Measurements from ENCODE around the gene GCN1.

- no peak for TF ChIP-seq POLR2AphosphoS5 (IDR thresholded peaks at IDR 0.05; ENCODE audit: low read depth, low read length)
- TF ChIP-seq TAF1 (IDR thresholded peaks at IDR 0.05; ENCODE audit: borderline replicate concordance, low read depth, low read length), result no peak
- no peak for TF ChIP-seq POLR2A (IDR thresholded peaks at IDR 0.05; ENCODE audit: low read depth, low read length)
Measured at GRCh38 chr12:120091371-120092090, 103.0 kb downstream of the GCN1 start.

Measured in GM12892 (cell line).